ENCODE data around the gene TAMALIN.

DNA sequence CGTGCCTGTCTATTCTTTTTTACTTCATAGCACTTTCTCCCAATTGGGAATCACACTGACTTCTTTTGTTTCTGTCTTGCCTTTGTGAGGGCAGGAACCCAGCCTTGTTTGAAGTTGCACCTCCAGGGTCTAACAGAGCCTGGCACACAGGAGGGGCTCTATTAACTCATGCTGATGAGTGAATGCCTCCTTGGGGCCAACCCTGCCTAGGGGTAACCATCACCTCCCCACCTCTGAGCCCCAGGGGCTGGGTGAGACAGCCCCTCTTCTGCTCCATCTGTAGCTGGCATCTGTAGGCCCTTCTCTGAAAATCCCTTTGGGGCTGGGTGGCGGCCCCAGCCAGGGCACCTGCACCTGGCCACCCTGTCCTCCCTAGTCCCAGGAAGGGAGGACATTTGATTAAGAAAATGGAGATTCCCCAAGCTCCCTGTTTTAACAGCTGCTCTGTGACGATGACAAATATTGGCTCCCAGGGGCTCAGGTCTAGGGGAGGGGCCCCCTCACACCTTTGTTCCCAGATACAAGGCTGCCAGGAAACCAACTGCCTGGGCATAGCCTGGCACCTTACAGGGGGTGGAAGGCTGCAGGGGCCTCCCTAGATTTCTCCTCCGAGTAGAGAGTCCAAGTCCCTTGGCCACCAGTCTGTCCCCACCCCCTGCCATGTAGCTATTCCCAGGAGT is 11.8 kb downstream of the TAMALIN start:
- TF ChIP-seq, protein P1, sequence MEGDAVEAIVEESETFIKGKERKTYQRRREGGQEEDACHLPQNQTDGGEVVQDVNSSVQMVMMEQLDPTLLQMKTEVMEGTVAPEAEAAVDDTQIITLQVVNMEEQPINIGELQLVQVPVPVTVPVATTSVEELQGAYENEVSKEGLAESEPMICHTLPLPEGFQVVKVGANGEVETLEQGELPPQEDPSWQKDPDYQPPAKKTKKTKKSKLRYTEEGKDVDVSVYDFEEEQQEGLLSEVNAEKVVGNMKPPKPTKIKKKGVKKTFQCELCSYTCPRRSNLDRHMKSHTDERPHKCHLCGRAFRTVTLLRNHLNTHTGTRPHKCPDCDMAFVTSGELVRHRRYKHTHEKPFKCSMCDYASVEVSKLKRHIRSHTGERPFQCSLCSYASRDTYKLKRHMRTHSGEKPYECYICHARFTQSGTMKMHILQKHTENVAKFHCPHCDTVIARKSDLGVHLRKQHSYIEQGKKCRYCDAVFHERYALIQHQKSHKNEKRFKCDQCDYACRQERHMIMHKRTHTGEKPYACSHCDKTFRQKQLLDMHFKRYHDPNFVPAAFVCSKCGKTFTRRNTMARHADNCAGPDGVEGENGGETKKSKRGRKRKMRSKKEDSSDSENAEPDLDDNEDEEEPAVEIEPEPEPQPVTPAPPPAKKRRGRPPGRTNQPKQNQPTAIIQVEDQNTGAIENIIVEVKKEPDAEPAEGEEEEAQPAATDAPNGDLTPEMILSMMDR (conservative IDR thresholded peaks at IDR 0.05 in 1 of 2, IDR thresholded peaks at IDR 0.05 in 1 of 2; ENCODE audit: extremely low read depth in 1 of 2, insufficient read depth in 1 of 2, low read depth in 1 of 2, low read length in 2 of 2): no peak
- TF ChIP-seq EZH2 (IDR thresholded peaks at IDR 0.05; ENCODE audit: borderline replicate concordance, low read length): no peak
